ENCODE results near the gene DCANP1.

Gene DCANP1

DNA sequence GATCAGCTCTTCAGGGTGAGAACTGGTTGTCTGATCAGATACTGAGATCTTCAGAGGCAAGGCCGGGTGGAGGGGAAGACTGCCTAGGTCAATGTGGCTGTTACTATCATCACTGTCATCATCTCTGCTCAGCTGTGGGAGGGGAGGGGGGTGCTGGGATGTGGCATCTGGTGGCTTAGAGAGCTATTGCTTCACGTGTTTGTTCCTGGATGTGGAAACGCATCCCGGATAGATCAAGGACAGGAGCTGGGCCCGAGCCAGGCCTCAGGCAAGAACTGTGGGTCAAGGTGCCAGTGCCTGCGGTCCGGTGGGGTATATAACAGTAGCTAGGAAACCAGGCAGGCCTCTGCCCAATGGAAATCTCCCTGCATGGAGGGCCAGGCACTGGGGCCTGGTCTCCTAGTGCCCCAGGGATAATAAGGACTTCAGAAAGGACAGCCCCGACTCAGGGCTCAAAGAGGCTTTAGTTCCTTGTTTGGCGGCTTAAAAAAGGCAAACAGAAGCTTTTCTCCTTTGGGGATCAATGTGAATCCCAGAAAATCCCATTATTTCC lies 35.3 kb upstream of the DCANP1 start:
- Histone ChIP-seq H2AK5ac (ENCODE audit: low read depth, low read length) (no peak overlapping the region), H3K4me1 (ENCODE audit: control insufficient read depth in 2 of 2, insufficient read depth in 1 of 2, low read depth in 1 of 2, low read length in 2 of 2) (peaks cover 4 to 10% of the 10 kb centered on the region in 2 donors), H3K14ac (ENCODE audit: low read length) (no peak overlapping the region), H3K4me3 (ENCODE audit: low read length in 2 of 2) (no peak overlapping the region), H3K4me2 (ENCODE audit: insufficient read depth, low read length, poor library complexity, severe bottlenecking) (no peak overlapping the region), H2BK120ac (ENCODE audit: low read depth, low read length) (no peak overlapping the region), H3K79me1 (ENCODE audit: low read depth, low read length) (peaks cover 1% of the 10 kb centered on the region), H3K9me3 (replicated peaks in 1 of 2; ENCODE audit: control insufficient read depth in 2 of 2, insufficient read depth in 1 of 2, low read depth in 1 of 2, low read length in 2 of 2) (peaks cover 0 to 3% of the 10 kb centered on the region in 2 donors), H3K18ac (ENCODE audit: low read length) (peak overlapping the region; percentile 28), H2BK12ac (ENCODE audit: low read length) (no peak overlapping the region), H4K8ac (ENCODE audit: low read depth, low read length) (no peak overlapping the region), H3K4ac (ENCODE audit: low read length) (no peak overlapping the region), H2BK5ac (ENCODE audit: low read length) (no peak overlapping the region), H4K91ac (ENCODE audit: low read depth, low read length, poor library complexity) (no peak overlapping the region), H3K27me3 (ENCODE audit: control insufficient read depth in 3 of 3, insufficient read depth in 3 of 3, low read depth in 1 of 3, low read length in 3 of 3) (peaks cover 0 to 87% (median 74%) of the 10 kb centered on the region in 3 experiments), H3K9ac (ENCODE audit: low read depth, low read length, poor library complexity) (no peak overlapping the region), H3K27ac (replicated peaks; ENCODE audit: low read length) (no peak overlapping the region), H3K23ac (ENCODE audit: low read depth, low read length, poor library complexity) (no peak overlapping the region), H2BK15ac (ENCODE audit: low read length) (no peak overlapping the region), H3K36me3 (replicated peaks in 1 of 2; ENCODE audit: control insufficient read depth in 2 of 2, insufficient read depth in 2 of 2, low read length in 2 of 2) (no peaks in the 10 kb centered on the region), H2AFZ (ENCODE audit: low read length) (no peak overlapping the region)
- no CpG with 5 or more reads among the region's 9 CpGs for WGBS, 2 donors (ENCODE audit: extremely low coverage in 2 of 2, insufficient read length in 2 of 2, insufficient replicate concordance in 1 of 2)
- no peak for DNase-seq (ENCODE audit: low spot score)

DNA sequence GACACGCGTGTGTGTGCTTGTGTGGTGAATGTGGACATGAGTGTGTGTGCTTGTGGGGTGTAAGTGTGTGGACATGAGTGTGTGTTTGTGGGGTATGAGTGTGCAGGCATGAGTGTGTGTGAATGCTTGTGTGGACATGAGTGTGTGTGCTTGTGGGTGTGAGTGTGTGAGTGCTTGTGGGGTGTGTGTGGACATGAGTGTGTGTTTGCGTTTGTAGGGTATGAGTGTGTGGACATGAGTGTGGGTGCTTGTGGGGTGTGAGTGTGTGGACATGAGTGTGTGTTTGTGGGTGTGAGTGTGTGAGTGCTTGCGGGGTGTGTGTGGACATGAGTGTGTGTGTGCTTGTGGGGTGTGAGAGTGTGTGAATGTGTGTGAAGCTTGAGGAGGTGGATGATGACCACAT lies 34.8 kb upstream of the DCANP1 start:
- Histone ChIP-seq H3K27me3 (ENCODE audit: control insufficient read depth in 3 of 3, insufficient read depth in 3 of 3, low read depth in 1 of 3, low read length in 3 of 3) (peaks cover 0 to 84% (median 68%) of the 10 kb centered on the region in 3 experiments), H3K27ac (replicated peaks; ENCODE audit: low read length) (no peak overlapping the region)

GRCh38 chr5:135481387-135481786 lies 34.2 kb upstream of the DCANP1 start:
- H3K27me3 ChIP-seq (ENCODE audit: control insufficient read depth in 3 of 3, insufficient read depth in 3 of 3, low read depth in 1 of 3, low read length in 3 of 3): peaks cover 0 to 84% (median 66%) of the 10 kb centered on the region in 3 experiments
- peak overlapping the region in 1 of 2 donors; percentile 38 for H3K4me3 ChIP-seq (ENCODE audit: low read length in 2 of 2)
- no peak overlapping the region for H2BK120ac ChIP-seq (ENCODE audit: low read depth, low read length)
- peak overlapping the region; percentile 29 for H3K18ac ChIP-seq (ENCODE audit: low read length)
- no peak overlapping the region for H2BK15ac ChIP-seq (ENCODE audit: low read length)
- no peak overlapping the region for H3K4me2 ChIP-seq (ENCODE audit: insufficient read depth, low read length, poor library complexity, severe bottlenecking)
- H3K14ac ChIP-seq (ENCODE audit: low read length): no peak overlapping the region
- no peak overlapping the region for H4K91ac ChIP-seq (ENCODE audit: low read depth, low read length, poor library complexity)
- no peak overlapping the region for H4K8ac ChIP-seq (ENCODE audit: low read depth, low read length)
- no peak overlapping the region for H3K4ac ChIP-seq (ENCODE audit: low read length)
- no peak overlapping the region for H2BK5ac ChIP-seq (ENCODE audit: low read length)
- peaks cover 1% of the 10 kb centered on the region for H3K79me1 ChIP-seq (ENCODE audit: low read depth, low read length)
- no peak for DNase-seq (ENCODE audit: low spot score)
- no CpG with 5 or more reads among the region's 5 CpGs for WGBS, 2 donors (ENCODE audit: extremely low coverage in 2 of 2, insufficient read length in 2 of 2, insufficient replicate concordance in 1 of 2)
- H2AK5ac ChIP-seq (ENCODE audit: low read depth, low read length): no peak overlapping the region
- peaks cover 0 to 3% of the 10 kb centered on the region in 2 donors for H3K9me3 ChIP-seq (replicated peaks in 1 of 2; ENCODE audit: control insufficient read depth in 2 of 2, insufficient read depth in 1 of 2, low read depth in 1 of 2, low read length in 2 of 2)
- H3K27ac ChIP-seq (replicated peaks; ENCODE audit: low read length): no peak overlapping the region
- no peak overlapping the region for H3K23ac ChIP-seq (ENCODE audit: low read depth, low read length, poor library complexity)
- H2BK12ac ChIP-seq (ENCODE audit: low read length): no peak overlapping the region
- no peak overlapping the region for H2AFZ ChIP-seq (ENCODE audit: low read length)
- peak overlapping the region; percentile 36 for H3K9ac ChIP-seq (ENCODE audit: low read depth, low read length, poor library complexity)
- no peaks in the 10 kb centered on the region for H3K36me3 ChIP-seq (replicated peaks in 1 of 2; ENCODE audit: control insufficient read depth in 2 of 2, insufficient read depth in 2 of 2, low read length in 2 of 2)
- H3K4me1 ChIP-seq (ENCODE audit: control insufficient read depth in 2 of 2, insufficient read depth in 1 of 2, low read depth in 1 of 2, low read length in 2 of 2): peaks cover 12 to 13% of the 10 kb centered on the region in 2 donors

More for the DNA sequence above, 34.8 kb upstream of the DCANP1 start:
- no peak overlapping the region for H3K18ac ChIP-seq (ENCODE audit: low read length)
- no peak overlapping the region for H2BK15ac ChIP-seq (ENCODE audit: low read length)
- H2BK120ac ChIP-seq (ENCODE audit: low read depth, low read length): no peak overlapping the region
- peak overlapping the region; percentile 79 for H3K14ac ChIP-seq (ENCODE audit: low read length)
- no peak overlapping the region for H2BK5ac ChIP-seq (ENCODE audit: low read length)
- peak overlapping the region; percentile 23 for H3K4ac ChIP-seq (ENCODE audit: low read length)
- peaks cover 7 to 12% of the 10 kb centered on the region in 2 donors for H3K4me1 ChIP-seq (ENCODE audit: control insufficient read depth in 2 of 2, insufficient read depth in 1 of 2, low read depth in 1 of 2, low read length in 2 of 2)
- peak overlapping the region in 1 of 2 donors; percentile 65 for H3K4me3 ChIP-seq (ENCODE audit: low read length in 2 of 2)
- H3K9ac ChIP-seq (ENCODE audit: low read depth, low read length, poor library complexity): peak overlapping the region; percentile 36
- H3K4me2 ChIP-seq (ENCODE audit: insufficient read depth, low read length, poor library complexity, severe bottlenecking): no peak overlapping the region
- H3K36me3 ChIP-seq (replicated peaks in 1 of 2; ENCODE audit: control insufficient read depth in 2 of 2, insufficient read depth in 2 of 2, low read length in 2 of 2): no peaks in the 10 kb centered on the region
- H3K23ac ChIP-seq (ENCODE audit: low read depth, low read length, poor library complexity): no peak overlapping the region
- WGBS, 2 donors (ENCODE audit: extremely low coverage in 2 of 2, insufficient read length in 2 of 2, insufficient replicate concordance in 1 of 2): 100% methylated on average over 2 of the region's 4 CpGs; no CpG with 5 or more reads in 1 of the 2 donors
- H2BK12ac ChIP-seq (ENCODE audit: low read length): no peak overlapping the region
- no peak overlapping the region for H2AFZ ChIP-seq (ENCODE audit: low read length)
- peak overlapping the region; percentile 46 for H4K91ac ChIP-seq (ENCODE audit: low read depth, low read length, poor library complexity)
- DNase-seq (ENCODE audit: low spot score): no peak
- H3K79me1 ChIP-seq (ENCODE audit: low read depth, low read length): peaks cover 1% of the 10 kb centered on the region
- peak overlapping the region; percentile 45 for H4K8ac ChIP-seq (ENCODE audit: low read depth, low read length)
- no peak overlapping the region for H2AK5ac ChIP-seq (ENCODE audit: low read depth, low read length)
- H3K9me3 ChIP-seq (replicated peaks in 1 of 2; ENCODE audit: control insufficient read depth in 2 of 2, insufficient read depth in 1 of 2, low read depth in 1 of 2, low read length in 2 of 2): peaks cover 0 to 3% of the 10 kb centered on the region in 2 donors

GRCh38 chr5:135480511-135480910 lies 33.4 kb upstream of the DCANP1 start:
- no CpG with 5 or more reads among the region's 5 CpGs for WGBS, 2 donors (ENCODE audit: extremely low coverage in 2 of 2, insufficient read length in 2 of 2, insufficient replicate concordance in 1 of 2)
- Histone ChIP-seq H3K4me1 (ENCODE audit: control insufficient read depth in 2 of 2, insufficient read depth in 1 of 2, low read depth in 1 of 2, low read length in 2 of 2) (peaks cover 12 to 14% of the 10 kb centered on the region in 2 donors), H3K18ac (ENCODE audit: low read length) (no peak overlapping the region), H2AFZ (ENCODE audit: low read length) (no peak overlapping the region), H4K8ac (ENCODE audit: low read depth, low read length) (no peak overlapping the region), H3K36me3 (replicated peaks in 1 of 2; ENCODE audit: control insufficient read depth in 2 of 2, insufficient read depth in 2 of 2, low read length in 2 of 2) (no peaks in the 10 kb centered on the region), H2BK15ac (ENCODE audit: low read length) (no peak overlapping the region), H2AK5ac (ENCODE audit: low read depth, low read length) (no peak overlapping the region), H3K23ac (ENCODE audit: low read depth, low read length, poor library complexity) (no peak overlapping the region), H3K27ac (replicated peaks; ENCODE audit: low read length) (no peak overlapping the region), H3K4me2 (ENCODE audit: insufficient read depth, low read length, poor library complexity, severe bottlenecking) (no peak overlapping the region), H3K9me3 (replicated peaks in 1 of 2; ENCODE audit: control insufficient read depth in 2 of 2, insufficient read depth in 1 of 2, low read depth in 1 of 2, low read length in 2 of 2) (peaks cover 0 to 3% of the 10 kb centered on the region in 2 donors), H2BK5ac (ENCODE audit: low read length) (no peak overlapping the region), H2BK12ac (ENCODE audit: low read length) (no peak overlapping the region), H3K4ac (ENCODE audit: low read length) (no peak overlapping the region), H2BK120ac (ENCODE audit: low read depth, low read length) (no peak overlapping the region), H3K79me1 (ENCODE audit: low read depth, low read length) (peaks cover 1% of the 10 kb centered on the region), H4K91ac (ENCODE audit: low read depth, low read length, poor library complexity) (no peak overlapping the region), H3K14ac (ENCODE audit: low read length) (no peak overlapping the region), H3K27me3 (ENCODE audit: control insufficient read depth in 3 of 3, insufficient read depth in 3 of 3, low read depth in 1 of 3, low read length in 3 of 3) (peaks cover 0 to 81% (median 58%) of the 10 kb centered on the region in 3 experiments), H3K4me3 (ENCODE audit: low read length in 2 of 2) (no peak overlapping the region), H3K9ac (ENCODE audit: low read depth, low read length, poor library complexity) (no peak overlapping the region)
- no peak for DNase-seq (ENCODE audit: low spot score)
